ENCODE measurements around the gene TSPAN1. TPM values are rescaled to one million over a fixed set of nuclear protein-coding genes. Genes with fewer than 3 reads are reported as not detected.

The TSPAN1 gene
- total RNA-seq, 1 donor from 2014 or later = 0.91 TPM

DNA sequence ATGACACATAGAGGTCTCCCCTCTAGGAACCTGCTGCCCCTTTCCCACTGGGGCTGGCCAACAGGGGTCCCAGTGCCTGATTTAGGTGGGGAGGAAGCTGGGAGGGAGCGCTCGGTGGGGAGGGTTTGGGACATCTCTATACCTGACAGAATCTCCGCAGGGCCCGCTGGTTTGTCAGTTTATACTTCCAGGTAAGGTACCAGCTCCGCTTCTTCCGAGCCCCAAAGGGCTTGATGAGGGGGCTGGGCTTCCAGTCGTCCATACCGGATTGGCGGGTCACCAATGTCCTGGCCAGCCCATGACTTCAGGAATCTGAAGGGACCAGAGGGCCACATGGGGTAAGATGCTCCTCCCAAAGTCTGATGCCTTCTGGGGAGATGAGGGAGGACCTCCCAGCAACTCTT, 22.7 kb downstream of the TSPAN1 start:
- H3K36me3 Mint-ChIP-seq (ENCODE audit: unreplicated experiment) = peaks cover 13% of the 10 kb centered on the region
- H3K27ac Mint-ChIP-seq (ENCODE audit: unreplicated experiment) = peak overlapping the region; percentile 52
- peaks cover 25% of the 10 kb centered on the region for H3K4me1 Mint-ChIP-seq (ENCODE audit: unreplicated experiment)
- peak overlapping the region; percentile 79 for H3K4me3 Mint-ChIP-seq (ENCODE audit: unreplicated experiment)
- DNase-seq (ENCODE audit: extremely low spot score, unreplicated experiment) = no peak
- H3K9me3 Mint-ChIP-seq (ENCODE audit: unreplicated experiment) = no peaks in the 10 kb centered on the region
- TF ChIP-seq, protein P1, sequence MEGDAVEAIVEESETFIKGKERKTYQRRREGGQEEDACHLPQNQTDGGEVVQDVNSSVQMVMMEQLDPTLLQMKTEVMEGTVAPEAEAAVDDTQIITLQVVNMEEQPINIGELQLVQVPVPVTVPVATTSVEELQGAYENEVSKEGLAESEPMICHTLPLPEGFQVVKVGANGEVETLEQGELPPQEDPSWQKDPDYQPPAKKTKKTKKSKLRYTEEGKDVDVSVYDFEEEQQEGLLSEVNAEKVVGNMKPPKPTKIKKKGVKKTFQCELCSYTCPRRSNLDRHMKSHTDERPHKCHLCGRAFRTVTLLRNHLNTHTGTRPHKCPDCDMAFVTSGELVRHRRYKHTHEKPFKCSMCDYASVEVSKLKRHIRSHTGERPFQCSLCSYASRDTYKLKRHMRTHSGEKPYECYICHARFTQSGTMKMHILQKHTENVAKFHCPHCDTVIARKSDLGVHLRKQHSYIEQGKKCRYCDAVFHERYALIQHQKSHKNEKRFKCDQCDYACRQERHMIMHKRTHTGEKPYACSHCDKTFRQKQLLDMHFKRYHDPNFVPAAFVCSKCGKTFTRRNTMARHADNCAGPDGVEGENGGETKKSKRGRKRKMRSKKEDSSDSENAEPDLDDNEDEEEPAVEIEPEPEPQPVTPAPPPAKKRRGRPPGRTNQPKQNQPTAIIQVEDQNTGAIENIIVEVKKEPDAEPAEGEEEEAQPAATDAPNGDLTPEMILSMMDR (IDR thresholded peaks at IDR 0.05) = no peak
- no peaks in the 10 kb centered on the region for H3K27me3 Mint-ChIP-seq (ENCODE audit: unreplicated experiment)

DNA sequence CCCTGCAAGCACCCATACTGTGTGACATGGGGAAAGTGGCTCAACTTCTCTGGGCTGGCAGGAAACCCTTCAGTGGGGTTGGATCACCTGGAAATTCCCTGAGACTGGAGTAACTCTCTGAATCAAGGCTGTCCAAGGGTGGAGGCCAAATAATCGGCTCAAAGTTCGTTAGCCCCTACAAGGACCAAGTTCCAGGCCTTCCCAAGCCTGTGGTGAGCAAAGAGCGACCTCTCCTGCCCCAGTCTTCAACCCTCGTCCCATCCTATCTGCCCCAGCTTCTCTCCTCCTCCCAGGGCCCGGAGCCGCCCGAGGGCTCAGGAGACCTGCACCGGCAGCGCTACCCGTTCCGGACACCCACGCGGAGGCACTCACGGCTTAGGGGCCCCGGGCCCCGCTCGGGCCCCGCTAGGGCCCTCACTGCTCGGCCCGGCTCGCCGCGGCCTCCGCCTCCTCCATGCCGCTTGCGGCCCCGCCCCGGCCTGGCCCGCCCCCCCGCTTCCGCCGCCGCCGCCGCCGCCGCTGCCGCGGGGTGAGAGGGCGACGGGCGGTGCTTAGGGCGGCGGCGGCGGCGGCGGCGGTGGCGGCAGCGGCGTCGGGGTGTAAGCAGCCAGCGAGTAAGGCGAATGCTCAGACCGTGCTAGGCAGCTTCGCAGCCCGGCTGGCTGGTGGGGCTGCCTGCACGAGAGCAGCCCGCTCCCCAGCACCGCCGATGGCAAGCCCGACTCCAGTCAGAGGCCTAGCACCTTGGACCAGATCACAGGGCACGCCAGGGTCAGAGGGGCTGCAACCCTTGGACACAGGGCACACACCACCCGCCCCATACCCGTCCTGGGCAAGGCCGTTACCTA, 23.3 kb downstream of the TSPAN1 start, which contains the start of gene POMGNT1:
Gene POMGNT1, minus strand, starts transcription at position 471 of the 848 bp plus-strand sequence. CDS start 613 bp downstream, outside the sequence.
- no peaks in the 10 kb centered on the region for H3K9me3 Mint-ChIP-seq (ENCODE audit: unreplicated experiment)
- peak within 1 kb of the TSS; percentile 63 for H3K27ac Mint-ChIP-seq (ENCODE audit: unreplicated experiment)
- TF ChIP-seq, protein P1 (IDR thresholded peaks at IDR 0.05) = peak; percentile 24
- peak; percentile 90 for DNase-seq (ENCODE audit: extremely low spot score, unreplicated experiment)
- H3K36me3 Mint-ChIP-seq (ENCODE audit: unreplicated experiment) = peaks cover 9% of the 10 kb centered on the region
- H3K27me3 Mint-ChIP-seq (ENCODE audit: unreplicated experiment) = no peaks in the 10 kb centered on the region
- peak within 1 kb of the TSS; percentile 79 for H3K4me3 Mint-ChIP-seq (ENCODE audit: unreplicated experiment)
- peaks cover 30% of the 10 kb centered on the region for H3K4me1 Mint-ChIP-seq (ENCODE audit: unreplicated experiment)

DNA sequence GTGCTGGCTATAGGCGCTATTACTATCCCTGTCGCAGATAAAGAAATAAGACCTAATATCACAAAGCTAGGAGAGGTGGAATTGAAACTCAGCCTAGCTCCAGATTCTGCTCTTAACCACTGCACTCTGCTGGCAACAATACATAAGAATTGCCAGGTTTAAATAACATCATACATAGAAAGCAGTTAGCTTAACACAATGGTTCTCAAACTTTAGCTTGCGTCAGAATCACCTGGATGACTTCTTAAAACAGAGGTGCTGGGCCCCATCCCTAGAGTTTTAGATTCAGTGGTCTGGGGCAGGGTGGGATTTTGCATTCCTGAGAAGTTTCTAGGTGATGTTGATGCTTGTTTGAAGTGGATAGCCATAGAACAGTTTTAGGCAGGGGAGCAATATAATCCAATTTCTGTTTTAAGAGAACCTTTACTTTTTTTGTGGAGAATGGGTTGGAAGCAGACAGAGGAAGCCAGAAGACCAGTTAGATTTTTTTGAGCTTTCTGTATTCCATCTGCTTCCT, 24.4 kb downstream of the TSPAN1 start:
- DNase-seq (ENCODE audit: extremely low spot score, unreplicated experiment) = no peak
- Mint-ChIP-seq H3K27me3 (ENCODE audit: unreplicated experiment) (no peaks in the 10 kb centered on the region), H3K36me3 (ENCODE audit: unreplicated experiment) (peaks cover 6% of the 10 kb centered on the region), H3K4me3 (ENCODE audit: unreplicated experiment) (peak overlapping the region; percentile 76), H3K4me1 (ENCODE audit: unreplicated experiment) (peaks cover 40% of the 10 kb centered on the region), H3K27ac (ENCODE audit: unreplicated experiment) (no peak overlapping the region), H3K9me3 (ENCODE audit: unreplicated experiment) (no peaks in the 10 kb centered on the region)
- TF ChIP-seq, protein P1 (IDR thresholded peaks at IDR 0.05) = no peak

DNA sequence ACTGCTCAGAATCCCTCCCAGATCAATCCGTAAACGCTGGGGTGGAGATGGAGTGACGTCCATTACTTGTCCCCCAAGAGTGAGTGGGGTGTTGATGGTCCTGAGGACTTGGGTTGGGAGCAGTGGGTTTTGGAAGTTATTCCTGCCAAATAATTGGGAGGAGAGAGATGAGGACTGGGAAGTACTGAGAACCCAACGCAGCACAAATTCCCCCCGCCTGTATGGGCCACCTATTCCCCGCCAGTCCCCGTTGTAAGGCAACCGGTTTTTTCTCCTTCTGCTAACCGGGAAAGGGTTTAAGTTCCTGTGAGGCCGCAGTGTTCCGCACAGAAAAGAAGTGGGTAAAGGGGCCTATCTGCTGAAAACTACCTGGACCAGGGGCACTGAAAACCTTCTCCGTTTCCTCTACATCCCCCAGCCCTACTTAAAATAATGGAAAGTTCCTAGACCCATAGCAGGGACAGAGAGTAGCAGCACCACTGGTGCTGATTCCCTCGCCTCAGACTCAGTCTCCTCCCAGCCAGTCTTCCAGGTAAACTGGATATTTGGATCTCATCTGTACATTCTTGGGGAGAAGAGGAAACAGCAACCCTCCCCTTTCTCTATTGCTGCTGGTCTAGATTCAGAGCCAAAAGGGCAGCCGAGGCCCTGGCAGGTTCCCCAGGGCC, 29.0 kb downstream of the TSPAN1 start:
- TF ChIP-seq, protein P1 (IDR thresholded peaks at IDR 0.05) = no peak
- H3K9me3 Mint-ChIP-seq (ENCODE audit: unreplicated experiment) = no peaks in the 10 kb centered on the region
- no peaks in the 10 kb centered on the region for H3K27me3 Mint-ChIP-seq (ENCODE audit: unreplicated experiment)
- peaks cover 35% of the 10 kb centered on the region for H3K4me1 Mint-ChIP-seq (ENCODE audit: unreplicated experiment)
- peak overlapping the region; percentile 69 for H3K27ac Mint-ChIP-seq (ENCODE audit: unreplicated experiment)
- peak overlapping the region; percentile 96 for H3K4me3 Mint-ChIP-seq (ENCODE audit: unreplicated experiment)
- no peak for DNase-seq (ENCODE audit: extremely low spot score, unreplicated experiment)
- no peaks in the 10 kb centered on the region for H3K36me3 Mint-ChIP-seq (ENCODE audit: unreplicated experiment)

DNA sequence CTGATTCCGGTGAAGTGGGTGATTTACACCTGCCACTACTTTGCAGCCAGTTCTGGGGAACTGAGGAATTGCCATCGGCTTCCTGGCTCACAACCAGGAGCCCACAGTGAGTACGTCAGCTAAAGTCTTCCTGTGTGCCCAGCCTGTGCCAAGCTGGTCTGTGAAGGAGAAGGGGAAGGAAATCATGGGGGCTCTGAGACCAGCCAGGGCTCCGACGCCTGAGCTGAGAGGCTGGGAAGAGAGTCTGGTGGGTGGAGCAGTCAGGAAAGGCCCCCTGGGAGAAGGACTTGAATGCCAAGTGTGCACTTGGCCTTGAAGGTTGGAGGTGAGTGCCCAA, 29.5 kb downstream of the TSPAN1 start:
- H3K4me1 Mint-ChIP-seq (ENCODE audit: unreplicated experiment) = peaks cover 32% of the 10 kb centered on the region
- DNase-seq (ENCODE audit: extremely low spot score, unreplicated experiment) = no peak
- H3K27ac Mint-ChIP-seq (ENCODE audit: unreplicated experiment) = peak overlapping the region; percentile 69
- H3K9me3 Mint-ChIP-seq (ENCODE audit: unreplicated experiment) = no peaks in the 10 kb centered on the region
- H3K4me3 Mint-ChIP-seq (ENCODE audit: unreplicated experiment) = peak overlapping the region; percentile 96
- TF ChIP-seq, protein P1 (IDR thresholded peaks at IDR 0.05) = no peak
- H3K36me3 Mint-ChIP-seq (ENCODE audit: unreplicated experiment) = no peaks in the 10 kb centered on the region
- H3K27me3 Mint-ChIP-seq (ENCODE audit: unreplicated experiment) = no peaks in the 10 kb centered on the region

Measured in osteocyte (in vitro differentiated cells).